NCI-H1417 (cell line): Measurements from ENCODE around the gene CHST11.

Source experiments
- DNase-seq, 3 experiments: peaks; one replicate each; lab custom pipeline; 2025; lab: John Stamatoyannopoulos, UW

Gene CHST11

DNA sequence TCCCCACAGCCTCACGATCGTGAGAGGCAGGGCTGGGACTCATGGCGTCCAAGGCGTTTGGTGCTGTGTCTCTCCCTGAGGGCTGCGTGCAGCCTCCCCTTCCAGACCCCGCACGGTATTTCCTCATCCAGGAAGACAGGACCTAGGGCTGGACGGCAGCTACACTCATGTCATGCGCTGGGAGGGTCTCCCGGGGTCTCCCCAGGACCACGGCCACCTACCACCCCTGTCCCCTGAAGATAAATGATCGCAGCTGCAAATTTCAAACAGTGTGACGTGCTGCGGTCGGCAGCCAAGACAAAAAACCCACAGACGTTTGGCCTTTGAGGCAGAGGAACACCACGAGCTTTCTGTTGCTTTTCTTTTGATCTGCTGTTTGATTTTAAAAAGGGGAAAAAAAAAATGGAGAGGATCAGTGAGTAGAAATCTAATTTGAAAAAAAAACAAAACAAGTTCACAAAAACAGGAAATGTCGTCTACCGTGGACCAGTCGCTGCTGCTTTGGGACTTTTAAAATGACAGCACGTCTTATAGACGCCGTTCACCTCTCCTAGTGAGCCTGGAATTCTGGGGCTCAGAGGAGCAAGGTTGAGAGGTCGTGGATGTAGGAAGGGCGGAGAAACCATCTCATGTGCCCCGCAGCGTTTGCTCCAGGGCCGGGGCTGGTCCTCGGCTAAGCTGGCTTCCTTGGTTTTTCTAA lies 263.7 kb downstream of the CHST11 start:
- no peak for DNase-seq

- no peak for DNase-seq
Measured at GRCh38 chr12:104721039-104721405, 264.3 kb downstream of the CHST11 start.

GRCh38 chr12:104721936-104722335 lies 265.2 kb downstream of the CHST11 start:
- DNase-seq: no peak

- peak in 2 of 3 experiments; percentile 36 to 53 for DNase-seq
Measured at GRCh38 chr12:104722601-104723534, 266.1 kb downstream of the CHST11 start.

GRCh38 chr12:104723895-104724294 lies 267.1 kb downstream of the CHST11 start:
- no peak for DNase-seq

DNA sequence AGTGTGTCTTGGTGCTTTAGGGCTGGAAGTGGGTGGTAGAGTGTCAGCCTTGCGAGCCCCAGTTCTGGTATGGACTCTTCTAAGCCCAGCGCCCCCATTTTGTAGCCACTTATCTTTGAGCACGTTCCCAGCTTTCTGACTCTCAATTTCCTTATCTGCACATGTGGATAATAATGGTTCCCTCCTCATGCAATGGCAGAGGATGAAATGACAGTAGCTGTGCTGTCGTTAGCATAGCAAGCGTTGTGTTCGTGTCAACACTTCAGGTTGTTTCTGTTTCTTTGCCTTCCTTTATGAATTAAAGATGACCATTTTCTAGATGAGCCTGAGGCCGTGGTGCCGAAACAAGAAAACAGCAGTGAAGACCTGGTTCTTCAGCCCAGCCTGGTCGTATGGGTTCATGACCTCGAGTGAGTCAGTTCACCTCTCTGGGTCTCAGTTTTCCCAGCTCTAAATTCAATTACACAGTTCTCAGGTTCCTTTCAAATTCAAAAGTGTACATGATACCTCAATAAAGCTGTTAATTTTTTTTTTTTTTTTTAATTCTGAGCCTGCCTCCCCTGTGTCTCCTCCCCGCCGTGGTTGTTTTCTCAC lies 268.3 kb downstream of the CHST11 start:
- no peak for DNase-seq

- DNase-seq: no peak
Measured at GRCh38 chr12:104725610-104726009, 268.9 kb downstream of the CHST11 start.

DNA sequence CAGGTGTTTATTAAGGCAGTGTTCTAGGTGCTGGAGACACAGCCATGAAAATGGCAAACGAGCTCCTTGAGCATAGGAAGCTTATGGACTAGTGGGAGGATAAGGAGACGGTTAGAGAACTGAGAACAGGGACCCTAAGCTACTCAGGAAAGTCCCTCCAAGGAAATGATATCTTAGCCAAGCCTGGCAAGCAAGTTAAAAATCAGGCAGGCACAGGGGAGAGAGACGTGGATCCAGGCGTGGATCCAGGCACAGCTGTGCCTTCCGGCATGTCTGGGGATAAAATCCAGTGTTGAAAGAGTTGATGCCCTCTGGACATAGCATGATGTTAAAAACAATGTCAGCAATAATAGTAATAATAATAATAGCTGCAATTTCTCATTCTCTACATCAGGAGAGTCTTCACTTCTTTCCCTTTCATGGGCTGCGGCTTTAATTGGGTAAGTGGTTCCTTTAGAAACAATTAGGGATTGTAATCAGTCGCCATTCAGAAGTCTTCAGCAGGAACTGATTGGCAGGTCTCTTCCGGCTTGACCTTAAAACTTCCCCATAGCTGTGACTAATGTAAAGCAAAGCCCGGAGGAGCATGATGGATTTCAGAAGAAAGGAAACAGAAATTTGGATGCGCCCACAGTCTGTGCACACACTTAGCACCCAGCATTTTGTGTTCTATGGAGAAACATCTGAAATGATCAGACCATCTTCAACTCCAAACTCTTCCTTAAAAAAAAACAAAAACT lies 271.1 kb downstream of the CHST11 start:
- DNase-seq: no peak

GRCh38 chr12:104729091-104729490 lies 272.3 kb downstream of the CHST11 start:
- no peak for DNase-seq

DNA sequence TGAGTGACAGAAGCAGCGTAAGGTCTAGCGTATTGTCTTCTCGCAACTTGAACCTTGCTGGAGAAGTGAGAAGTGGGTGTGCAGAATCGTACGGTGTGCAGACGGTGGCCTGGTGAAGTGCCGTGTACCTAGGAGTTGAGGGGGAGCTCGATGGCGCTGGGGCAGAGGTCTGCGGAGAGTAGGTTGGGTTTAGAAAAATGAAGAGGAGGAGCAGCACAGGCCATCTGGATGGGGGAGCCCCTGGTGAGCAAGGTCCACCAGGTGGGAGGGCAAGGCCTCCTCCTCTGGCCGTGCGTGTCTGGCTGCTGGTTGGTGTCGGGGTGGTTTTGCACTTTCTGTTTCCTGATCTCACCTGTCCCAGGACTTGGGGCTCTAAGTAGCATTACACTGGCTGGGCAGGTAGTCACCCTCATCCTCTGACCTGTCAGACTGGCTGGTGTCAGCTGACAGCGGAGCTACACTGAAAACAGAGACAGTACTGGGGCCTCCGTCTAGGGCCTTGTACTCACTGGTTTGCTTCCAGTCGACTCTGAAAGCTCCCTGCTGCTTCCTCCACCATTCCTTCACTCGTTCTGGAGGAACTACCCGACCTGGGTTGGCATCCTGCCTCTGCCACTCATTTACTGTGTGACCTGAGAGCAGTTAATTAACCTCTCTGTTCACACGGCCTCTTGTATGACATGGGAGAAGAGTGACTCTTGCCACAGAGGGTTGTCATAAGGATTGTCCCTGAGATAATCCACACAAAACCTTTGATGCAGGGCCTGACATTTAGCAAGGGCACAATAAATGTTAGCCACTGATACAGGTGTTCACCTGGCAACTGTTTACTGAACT lies 273.1 kb downstream of the CHST11 start:
- DNase-seq: no peak

GRCh38 chr12:104730763-104731162 lies 274.0 kb downstream of the CHST11 start:
- no peak for DNase-seq

GRCh38 chr12:104733717-104734175 lies 277.0 kb downstream of the CHST11 start:
- DNase-seq: peak in 1 of 3 experiments; percentile 15

DNA sequence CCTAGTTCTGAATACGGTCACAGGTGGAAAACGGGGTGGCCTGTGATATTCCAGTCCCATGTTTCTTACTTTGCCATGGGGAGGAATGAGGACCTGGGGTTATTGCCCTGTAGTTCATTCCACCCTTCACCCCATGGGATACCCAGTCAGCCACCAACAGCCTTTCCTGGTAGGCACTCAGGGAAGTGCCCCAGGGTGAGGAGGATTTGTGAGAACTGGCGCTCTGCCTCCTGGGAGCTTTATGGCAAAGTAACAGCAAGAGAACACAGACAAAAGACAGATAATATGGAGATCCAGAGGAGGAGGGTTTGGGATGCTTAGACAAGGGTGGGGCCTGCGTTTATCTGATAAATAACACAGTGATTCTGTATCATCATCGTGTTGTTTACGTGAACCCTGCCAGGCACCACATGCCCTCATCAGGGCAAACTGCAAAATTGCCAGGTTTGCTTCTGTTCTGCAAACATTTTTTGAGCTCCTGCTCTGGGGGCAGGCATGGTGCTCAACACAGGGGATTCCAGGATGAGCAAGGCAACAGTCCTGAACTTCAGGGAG lies 277.9 kb downstream of the CHST11 start:
- DNase-seq: peak in 1 of 3 experiments; percentile 20

- no peak for DNase-seq
Measured at GRCh38 chr12:104735801-104736200, 279.1 kb downstream of the CHST11 start.

DNA sequence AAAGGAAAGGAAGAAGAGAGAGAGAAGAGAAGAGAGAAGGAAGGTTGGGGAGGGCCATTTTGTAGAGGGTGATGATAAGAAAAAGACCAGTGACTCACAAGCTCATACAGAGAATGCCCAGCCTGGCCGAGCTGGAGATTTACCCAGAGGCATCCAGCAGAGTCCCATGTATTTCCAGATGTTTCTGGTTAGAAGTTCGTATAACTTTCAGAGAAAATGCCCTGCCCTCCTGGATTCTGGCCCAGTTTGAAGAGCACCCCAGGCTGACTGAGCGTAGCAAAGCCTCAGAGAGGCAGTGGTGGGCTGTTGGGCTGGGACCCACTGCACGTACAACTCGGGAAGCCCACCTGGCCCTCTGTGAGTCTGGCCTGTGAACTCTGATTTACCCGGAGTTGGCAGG lies 279.6 kb downstream of the CHST11 start:
- no peak for DNase-seq

DNA sequence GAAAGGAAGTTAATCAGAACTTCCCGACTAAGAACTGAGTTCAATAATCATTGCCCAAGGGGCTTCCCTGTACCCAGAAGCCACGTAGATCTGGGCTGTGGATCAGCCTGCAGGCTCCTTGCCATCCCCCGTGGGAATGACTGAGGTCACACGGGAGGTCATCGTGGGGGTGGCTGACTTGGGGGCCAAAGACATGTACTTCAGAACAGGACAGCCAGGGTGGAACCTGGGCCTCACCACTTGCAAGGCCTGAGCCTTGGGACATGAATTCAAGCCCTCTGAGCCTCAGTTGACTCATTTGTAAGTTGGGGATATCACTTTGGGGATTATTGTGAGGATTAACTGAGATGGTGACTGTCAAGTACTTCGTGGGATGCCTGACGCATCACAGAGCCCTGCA lies 280.4 kb downstream of the CHST11 start:
- no peak for DNase-seq

DNA sequence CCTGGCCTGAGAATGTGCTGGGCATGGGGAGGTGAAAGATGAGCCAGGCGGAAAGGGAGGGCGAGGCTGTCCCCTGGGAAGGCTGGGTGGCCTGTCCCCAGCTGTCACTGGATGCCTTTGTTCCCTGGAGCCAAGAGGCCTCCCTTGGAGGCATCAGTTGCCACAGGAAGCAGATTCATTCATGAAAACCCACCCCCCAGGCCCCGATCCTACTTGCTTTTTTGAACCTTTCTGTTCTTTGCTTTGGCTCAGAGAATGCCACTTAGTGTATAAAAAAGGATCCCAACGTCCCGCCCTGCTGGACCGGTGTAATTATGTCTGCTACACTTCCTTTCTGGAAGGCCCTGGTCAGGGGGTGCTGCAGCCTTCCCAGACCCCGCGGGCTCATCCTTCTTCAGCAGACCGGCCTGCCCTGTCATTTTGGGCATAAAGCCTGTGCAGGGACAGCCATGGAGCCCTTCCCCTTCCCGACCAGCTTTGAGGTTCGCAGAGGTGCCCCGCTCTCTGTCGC lies 281.1 kb downstream of the CHST11 start:
- DNase-seq: peak in 1 of 3 experiments; percentile 48

- peak in 2 of 3 experiments; percentile 19 to 80 for DNase-seq
Measured at GRCh38 chr12:104738331-104738730, 281.6 kb downstream of the CHST11 start.

- DNase-seq: no peak
Measured at GRCh38 chr12:104738776-104739642, 282.3 kb downstream of the CHST11 start.
